Epithelial cell of esophagus (primary cell): ENCODE results near the gene TEDDM1.
A peak's percentile ranks its signal among the peaks of the same experiment; 100 is the strongest.
"Not testable (repeated sequence)": the region's sequence is repeated elsewhere in the genome, so short reads cannot be mapped to it uniquely, and the experiment has no call there.

Experiments
- DNase-seq: peaks from one replicate; pipeline ENCODE4 v3.0.0; 2010; ENCODE audit warnings: low read depth
- H3K4me3 ChIP-seq: 2 replicates; pipeline ENCODE4 v1.5.1; 2011; ENCODE audit warnings: mild to moderate bottlenecking, low read length, control low read depth
- CTCF ChIP-seq: IDR thresholded peaks from 2 replicates; pipeline ENCODE4 v1.5.1; 2011; ENCODE audit warnings: low read depth, mild to moderate bottlenecking, low read length, control low read depth, inconsistent platforms; ENCODE audit not compliant: insufficient read depth; ENCODE audit errors: missing control alignments

Gene TEDDM1

GRCh38 chr1:182381962-182382819 lies 18.3 kb downstream of the TEDDM1 start:
- DNase-seq: no peak
- H3K4me3 ChIP-seq: no peak overlapping the region
- TF ChIP-seq CTCF: no peak

GRCh38 chr1:182380199-182380598 lies 20.3 kb downstream of the TEDDM1 start:
- no peak for DNase-seq
- no peak for TF ChIP-seq CTCF
- H3K4me3 ChIP-seq: no peak overlapping the region

GRCh38 chr1:182379781-182380180 lies 20.7 kb downstream of the TEDDM1 start:
- H3K4me3 ChIP-seq, DNase-seq: not testable (repeated sequence)

- H3K4me3 ChIP-seq: no peak overlapping the region
- TF ChIP-seq CTCF: no peak
- peak; percentile 63 for DNase-seq
Observed at GRCh38 chr1:182376936-182377574, 23.4 kb downstream of the TEDDM1 start.

GRCh38 chr1:182374101-182374834 lies 26.2 kb downstream of the TEDDM1 start:
- no peak for DNase-seq
- TF ChIP-seq CTCF: no peak
- H3K4me3 ChIP-seq: no peak overlapping the region

- H3K4me3 ChIP-seq: no peak overlapping the region
- TF ChIP-seq CTCF: no peak
- no peak for DNase-seq
Observed at GRCh38 chr1:182370532-182370931, 29.9 kb downstream of the TEDDM1 start.

GRCh38 chr1:182368903-182369302 lies 31.6 kb downstream of the TEDDM1 start:
- no peak for DNase-seq
- TF ChIP-seq CTCF: no peak

More at GRCh38 chr1:182368903-182369302, 31.6 kb downstream of the TEDDM1 start:
- H3K4me3 ChIP-seq: no peak overlapping the region
